Activated T-cell treated with anti-CD3 and anti-CD28 coated beads, Interleukin-2, amount 50 U/mL, for 1 hour (primary cell): Measurements from ENCODE around the gene YDJC.
"Not testable (repeated sequence)": the region's sequence is repeated elsewhere in the genome, so short reads cannot be mapped to it uniquely, and the experiment has no call there.

Experiments used
- DNase-seq: peaks from one replicate; pipeline ENCODE4 v3.0.0-alpha.2; 2020

Gene YDJC

DNA sequence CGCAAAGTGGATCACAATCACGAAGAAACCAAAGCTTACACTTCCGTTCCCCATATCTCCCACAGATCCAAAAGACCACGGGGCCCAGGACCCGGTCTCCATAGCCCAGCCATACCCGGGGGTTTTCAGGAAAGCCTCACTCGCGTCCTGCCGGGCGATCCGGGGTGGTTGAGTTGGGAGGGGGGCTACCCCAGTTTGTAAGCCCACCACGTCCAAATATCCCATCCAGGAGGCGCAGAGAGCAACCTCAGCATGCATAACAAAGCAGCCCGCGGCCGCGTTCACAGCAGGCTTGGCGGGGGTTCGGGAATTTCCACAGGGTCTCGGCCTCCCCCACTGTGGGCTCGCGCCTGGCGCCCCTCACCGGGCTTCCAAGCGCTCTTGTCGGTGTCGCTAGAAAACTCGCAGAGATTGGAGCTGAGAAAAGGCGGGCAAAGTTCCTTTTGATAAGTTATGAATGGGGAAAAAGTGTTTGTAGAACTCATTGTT lies 21.7 kb upstream of the YDJC start:
- no peak for DNase-seq

DNA sequence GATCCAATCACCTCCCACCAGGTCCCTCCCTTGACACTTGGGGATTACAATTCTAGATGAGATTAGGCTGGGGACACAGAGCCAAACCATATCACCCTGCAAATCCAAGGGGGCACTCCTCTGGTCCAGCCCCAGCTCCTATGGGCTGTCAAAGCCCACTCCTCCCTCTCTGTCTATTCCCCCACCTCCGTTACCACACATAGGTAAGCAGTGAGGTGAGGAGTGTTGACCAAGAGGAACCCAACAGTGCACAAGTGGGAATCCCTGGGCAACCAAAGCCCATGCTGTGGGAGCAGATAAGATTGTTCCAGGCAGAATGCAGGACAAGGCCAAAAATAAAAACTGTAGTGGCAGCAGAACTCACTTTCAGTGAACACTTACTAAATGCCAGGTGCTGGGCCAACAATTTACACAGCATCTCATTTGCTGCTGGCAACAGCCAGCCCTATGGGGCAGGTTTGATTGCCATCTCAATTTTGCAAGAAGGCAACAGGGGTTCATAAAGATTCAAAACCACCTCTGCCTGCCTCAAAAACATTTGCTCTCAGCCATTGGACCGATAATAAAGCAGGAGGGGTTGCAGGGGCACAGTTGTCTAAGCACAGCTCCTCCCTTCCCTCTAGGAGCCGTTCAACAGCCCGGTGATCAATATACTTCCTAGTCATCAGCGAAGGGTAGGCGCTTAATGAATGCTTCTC lies 21.1 kb upstream of the YDJC start:
- DNase-seq, result no peak

DNA sequence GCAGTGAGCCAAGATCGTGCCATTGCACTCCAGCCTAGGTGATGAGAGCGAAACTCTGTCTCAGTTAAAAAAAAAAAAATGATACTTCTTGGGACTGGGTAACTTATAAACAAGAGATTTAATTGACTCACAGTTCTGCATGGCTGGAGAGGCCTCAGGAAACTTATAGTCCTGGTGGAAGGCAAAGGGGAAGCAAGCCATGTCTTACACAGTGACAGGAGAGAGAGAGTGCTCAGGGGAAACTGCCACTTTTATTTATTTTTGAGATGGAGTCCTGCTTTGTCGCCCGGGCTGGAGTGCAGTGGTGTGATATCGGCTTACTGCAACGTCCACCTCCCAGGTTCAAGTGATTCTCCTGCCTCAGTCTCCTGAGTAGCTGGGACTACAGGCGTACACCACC lies 20.5 kb upstream of the YDJC start:
- no peak for DNase-seq

DNA sequence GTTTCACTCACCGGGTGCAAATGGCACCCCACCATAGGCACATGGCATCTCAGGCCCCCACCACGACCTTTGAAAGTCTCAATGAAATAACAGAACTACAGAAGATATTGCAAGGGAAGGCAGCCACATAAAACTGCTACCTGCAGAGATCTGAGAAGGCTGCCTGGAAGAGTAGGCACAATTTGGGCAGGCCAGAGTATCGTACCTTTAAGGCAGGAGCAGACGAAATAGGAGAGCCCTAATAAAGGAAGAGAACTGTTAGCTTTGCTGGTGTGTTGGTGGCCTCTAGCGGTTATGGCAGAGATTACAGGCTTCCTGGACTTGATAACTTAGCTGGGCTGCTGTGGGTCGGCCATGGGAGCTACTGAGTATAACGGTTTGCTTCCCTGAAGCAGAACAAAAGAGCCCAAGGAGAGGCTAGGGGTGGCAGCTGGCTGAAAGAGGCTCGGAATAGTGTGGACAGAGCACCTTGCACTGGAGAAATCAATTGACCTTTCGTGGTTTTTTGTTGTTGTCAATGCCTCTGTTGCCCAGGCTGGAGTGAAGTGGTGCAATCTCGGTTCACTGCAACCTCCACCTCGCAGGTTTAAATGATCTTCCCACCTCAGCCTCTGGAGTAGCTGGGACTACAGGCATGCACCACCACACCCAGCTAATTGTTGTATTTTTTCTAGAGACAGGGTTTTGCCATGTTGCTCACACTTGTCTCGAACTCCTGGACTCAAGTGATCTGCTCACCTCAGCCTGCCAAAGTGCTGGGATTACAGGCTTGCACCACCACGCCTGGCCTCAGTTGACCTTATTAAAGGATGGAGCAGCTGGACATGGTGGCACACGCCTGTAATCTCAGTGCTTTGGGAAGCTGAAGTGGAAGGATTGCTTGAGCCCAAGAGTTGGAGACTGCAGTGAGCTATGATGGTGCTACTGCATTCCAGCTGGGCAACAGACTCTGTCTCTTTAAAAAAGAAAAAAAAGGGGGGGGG lies 17.1 kb upstream of the YDJC start:
- peak; percentile 77 for DNase-seq

DNA sequence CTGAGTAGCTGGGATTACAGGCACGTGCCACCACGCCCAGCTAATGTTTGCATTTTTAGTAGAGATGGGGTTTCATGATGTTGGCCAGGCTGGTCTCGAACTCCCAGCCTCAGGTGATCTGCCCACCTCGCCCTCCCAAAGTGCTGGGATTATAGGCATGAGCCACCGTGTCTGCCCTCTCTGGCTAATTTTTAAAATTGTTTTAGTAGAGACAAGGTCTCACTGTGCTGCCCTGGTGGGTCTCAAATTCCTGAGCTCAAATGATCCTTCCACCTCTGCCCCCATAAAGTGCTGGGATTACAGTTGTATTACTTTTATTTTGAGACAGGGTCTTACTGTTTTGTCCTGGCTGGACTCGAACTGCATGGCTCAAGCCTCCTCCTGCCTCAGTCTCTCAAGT lies 15.7 kb upstream of the YDJC start:
- not testable (repeated sequence) for DNase-seq

DNA sequence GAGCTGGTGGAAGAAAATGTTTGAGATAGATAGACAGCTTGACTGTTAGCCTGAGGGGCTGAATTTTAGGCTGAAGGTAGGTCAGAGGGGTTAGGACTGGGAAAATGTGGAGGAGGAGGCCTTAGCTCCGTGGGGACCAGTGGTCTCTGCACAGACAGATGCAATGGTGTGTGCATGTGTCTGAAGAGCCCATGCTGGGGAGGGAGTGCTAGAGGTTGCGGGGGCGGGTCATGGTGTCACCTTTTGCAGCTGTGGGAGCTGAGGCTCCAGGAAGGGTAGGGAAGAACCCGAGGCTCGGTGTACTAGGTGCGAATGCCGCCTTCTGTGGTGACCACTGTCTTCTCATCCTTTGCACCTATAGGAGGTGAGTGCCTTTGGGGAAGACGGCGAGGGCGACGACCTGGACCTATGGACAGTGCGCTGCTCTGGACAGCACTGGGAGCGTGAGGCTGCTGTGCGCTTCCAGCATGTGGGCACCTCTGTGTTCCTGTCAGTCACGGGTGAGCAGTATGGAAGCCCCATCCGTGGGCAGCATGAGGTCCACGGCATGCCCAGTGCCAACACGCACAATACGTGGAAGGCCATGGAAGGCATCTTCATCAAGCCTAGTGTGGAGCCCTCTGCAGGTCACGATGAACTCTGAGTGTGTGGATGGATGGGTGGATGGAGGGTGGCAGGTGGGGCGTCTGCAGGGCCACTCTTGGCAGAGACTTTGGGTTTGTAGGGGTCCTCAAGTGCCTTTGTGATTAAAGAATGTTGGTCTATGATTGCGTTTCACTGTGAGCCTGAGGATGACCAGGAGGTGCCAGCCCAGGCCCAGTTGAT lies 13.9 kb upstream of the YDJC start:
- DNase-seq, result no peak

DNA sequence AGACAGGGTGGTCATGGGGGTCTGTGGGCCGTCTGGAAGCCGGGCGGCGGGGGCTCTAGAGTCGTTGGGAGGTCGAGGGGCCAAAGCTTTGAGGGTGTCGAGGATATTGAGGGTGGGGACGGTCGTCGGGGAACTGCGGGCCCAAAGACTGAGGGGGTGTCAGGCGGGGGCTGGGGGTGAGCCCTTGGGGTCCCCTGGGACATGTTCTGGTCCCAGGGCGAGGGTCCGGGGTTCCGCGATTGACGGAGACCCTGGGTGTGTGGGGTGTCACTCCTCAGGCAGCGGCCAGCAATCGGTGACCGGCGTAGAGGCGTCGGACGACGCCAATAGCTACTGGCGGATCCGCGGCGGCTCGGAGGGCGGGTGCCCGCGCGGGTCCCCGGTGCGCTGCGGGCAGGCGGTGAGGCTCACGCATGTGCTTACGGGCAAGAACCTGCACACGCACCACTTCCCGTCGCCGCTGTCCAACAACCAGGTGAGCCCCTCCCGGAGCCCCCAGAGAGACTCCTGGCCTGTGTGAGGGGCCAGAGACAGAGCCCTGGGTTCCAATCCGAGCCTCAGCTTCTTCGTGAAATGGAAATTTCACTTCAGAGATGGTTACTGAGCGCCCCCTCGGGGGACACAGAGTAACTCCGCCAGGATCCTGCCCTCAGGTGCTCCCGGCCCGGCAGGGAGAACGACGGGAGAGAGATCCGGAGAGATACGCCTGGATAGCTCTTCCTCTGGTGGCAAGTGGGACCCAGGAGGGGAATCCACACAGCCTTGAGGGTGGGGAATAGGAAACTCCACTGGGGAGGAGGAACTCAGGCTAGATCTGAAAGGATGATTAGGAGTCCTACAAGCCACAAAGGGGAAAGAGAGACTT lies 13.0 kb upstream of the YDJC start:
- DNase-seq, result peak; percentile 65

DNA sequence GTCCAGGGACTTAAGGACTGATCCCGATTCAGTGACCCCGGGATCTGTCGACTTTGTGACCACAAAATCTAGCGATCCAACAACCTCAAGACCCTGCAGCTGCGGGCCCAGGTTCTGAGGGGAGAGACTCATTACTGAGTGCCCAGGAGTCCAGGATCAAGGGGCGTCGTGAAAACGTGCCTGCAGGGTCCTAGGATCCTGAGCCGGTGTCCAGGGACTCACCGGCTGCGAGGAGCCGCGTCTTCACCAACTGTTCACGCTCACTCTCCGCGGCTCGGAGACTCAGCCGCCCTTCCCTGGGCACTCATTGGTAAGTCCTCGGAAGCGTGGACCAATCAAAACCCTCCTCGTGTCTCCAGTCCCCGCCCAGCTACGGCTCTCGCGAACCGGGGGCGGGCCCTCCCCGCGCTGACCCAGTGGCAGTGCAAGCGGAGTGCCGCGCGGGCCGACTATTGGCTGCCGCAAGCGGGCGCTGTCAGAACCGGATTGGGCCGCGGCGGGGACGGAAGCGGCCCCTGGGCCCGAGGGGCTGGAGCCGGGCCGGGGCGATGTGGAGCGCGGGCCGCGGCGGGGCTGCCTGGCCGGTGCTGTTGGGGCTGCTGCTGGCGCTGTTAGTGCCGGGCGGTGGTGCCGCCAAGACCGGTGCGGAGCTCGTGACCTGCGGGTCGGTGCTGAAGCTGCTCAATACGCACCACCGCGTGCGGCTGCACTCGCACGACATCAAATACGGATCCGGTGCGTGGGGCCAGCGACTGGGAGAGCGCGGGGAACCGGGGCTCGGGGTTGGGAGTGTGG lies 12.2 kb upstream of the YDJC start, which contains the start of gene SDF2L1:
Gene SDF2L1, plus strand, starts transcription at position 514 of the 795 bp plus-strand sequence. Its CDS starts 35 bp downstream, at position 549.
- DNase-seq, result peak; percentile 97

DNA sequence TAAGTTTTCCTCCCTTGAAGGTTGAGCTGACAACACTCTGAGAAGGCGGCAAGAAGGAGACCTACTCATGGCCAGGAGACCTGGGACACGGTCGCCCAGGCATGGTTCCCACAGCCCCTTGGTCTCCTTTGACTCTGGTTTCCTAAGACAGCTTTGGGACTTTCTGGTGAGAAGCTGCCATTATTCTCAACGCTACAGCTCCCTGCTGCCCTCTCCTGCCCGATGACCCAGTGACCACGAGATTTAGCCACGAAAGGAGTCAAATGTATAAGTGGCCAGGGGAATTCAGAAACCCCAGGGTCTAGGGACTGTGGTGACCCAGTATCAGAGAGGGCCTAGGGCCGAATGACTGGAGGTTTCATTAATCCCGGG lies 11.6 kb upstream of the YDJC start:
- DNase-seq, result no peak

DNA sequence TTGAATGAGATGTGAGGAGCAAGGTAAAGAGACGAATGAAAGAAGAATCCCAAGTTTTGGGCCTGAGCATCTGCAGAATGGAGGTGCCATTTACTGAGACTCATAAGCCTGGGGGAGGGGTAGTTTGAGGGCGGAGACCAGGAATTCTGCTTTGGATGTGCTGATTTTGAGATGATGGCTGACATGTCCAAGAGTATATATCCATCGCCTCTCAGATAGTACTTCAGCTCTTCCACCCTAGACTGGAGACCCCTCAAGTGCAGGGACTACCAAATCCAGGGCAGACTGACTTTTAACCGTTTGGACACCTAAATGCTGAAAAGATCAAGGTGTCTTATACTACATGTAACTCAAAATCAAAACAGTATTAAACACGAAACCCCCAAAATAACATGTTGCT lies 11.0 kb upstream of the YDJC start:
- no peak for DNase-seq

DNA sequence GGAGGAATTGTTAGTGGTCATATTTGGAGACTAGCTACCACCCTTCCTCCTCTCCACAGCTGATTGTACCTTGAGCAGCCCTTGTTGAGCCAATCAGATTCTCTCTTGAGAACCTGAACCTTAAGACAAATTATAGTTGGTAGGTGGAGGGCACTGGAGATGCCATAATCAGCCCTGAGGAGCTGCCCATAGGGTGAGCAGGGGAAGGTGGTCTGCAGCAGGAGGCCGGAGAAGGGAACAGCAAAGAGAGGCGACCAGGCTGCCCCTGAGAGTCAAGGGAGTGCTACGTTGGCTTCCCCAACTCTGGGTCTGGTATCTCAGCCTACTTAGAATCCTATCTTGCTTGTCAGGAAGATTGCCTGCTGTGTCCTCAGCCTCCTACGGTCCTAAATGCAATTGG lies 9.5 kb upstream of the YDJC start:
- DNase-seq, result no peak

DNA sequence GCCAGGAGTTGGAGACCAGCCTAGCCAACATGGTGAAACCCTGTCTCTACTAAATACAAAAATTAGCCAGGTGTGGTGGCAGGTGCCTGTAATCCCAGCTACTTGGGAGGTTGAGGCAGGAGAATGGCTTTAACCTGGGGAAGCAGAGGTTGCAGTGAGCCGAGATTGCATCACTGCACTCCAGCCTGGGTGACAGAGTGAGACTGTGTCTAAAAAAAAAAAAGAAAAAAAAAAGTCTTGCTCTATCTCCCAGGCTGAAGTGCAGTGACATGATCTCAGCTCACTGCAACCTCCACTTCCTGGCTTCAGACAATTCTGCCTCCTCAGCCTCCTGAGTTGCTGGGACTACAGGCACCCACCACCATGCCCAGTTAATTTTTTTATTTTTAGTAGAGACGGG lies 7.6 kb upstream of the YDJC start:
- DNase-seq, result not testable (repeated sequence)

DNA sequence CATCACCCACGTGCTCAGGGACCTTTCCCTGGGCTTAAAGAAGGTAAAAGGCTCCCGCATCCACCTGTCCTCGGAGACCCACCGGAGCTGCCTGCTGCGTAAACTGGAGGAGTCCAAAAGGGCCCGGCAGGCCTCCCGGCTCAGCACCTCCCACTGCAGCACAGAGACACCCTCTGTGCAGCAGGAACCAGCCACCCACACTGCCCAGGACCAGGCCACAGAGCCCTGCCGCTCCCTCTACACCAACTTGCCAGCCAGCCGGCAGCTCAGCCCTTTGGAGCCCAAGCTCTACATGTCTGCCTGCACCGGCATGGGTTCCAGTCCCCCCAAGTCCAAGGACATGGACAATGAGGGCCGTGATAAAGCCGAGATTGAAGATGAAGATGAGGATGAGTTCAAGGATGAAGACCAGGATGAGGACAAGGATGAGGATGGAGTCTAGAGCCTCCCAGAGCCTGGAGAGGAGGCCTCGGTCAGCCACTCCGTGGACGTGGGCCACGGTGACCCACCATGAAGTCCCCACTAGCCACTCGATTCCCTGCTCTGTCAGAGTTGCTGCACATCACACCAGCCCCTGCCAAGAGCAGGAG lies 6.9 kb upstream of the YDJC start:
- DNase-seq, result no peak

DNA sequence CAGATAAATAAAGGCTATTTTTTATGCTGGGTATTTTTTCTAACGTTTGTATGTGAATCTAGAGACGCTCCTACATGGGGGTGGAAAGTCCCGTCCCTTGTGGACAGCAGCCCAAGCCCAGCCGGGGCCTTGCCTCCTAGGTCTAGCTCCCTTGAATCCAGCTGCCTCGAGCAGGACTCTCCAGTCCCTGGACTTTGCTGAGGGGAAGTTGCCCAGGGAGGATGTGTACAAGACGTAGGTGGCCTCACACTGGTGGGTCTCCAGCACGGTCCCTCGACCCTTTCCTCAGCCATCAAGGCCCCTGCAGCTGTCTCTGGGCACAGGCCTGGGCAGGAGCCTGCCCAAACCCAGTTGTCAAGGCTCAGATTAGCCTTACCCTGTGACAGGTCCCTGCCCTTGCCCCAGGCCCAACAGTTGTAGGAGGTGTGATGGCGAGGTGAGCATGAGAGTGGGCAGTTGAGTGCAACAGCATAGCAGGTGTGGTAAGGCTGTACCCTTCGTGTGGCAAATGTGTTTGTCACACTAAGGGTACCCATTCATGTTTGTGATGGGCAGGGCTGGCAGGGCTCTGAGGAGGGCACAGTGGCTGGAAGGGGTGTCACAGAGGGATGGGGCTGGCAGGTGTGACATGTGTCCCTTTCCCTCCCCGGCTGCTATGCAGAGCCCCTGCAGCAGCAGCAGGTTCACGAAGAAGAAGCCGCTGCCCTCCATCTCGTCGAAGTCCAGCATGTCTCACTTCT lies 6.1 kb upstream of the YDJC start:
- no peak for DNase-seq

DNA sequence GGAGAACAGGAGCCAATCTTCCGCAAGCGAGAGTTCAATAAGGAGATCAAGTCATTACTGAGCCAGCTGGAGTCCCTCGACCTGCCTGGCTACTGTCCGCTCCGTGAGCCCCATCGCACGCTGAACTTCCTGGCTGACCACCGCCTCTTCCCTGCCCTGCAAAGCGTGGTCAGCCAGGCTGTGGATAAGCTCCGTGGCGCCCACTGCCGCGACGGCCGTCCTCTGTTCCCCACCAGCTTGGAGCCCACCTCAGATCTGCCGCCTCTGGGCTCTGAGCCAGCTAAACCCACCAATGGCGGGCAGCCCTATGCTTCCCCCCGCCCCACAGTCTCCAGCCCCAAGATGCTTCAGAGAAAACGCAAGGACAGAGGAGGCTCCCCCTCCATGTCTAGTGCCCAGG lies 5.0 kb upstream of the YDJC start:
- no peak for DNase-seq

DNA sequence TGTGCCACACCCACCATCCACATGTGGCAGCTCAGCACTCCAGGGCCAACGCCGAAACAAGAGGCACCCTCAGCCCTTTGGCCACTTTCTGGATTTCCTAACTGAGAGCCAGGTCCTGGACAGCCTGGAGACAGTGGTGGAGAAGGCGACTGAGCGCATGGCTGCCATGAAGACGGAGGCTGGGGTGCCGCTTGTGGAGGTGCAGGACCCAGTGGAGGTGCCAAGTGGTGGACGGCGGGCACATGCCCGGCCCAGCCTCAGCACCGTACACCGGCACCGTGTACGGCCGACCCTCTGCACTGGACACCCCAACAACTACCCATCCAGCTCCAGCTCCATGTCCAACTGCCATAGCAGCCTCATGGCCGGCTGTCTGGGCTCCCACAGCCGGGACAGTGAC lies 4.3 kb upstream of the YDJC start:
- DNase-seq, result no peak

DNA sequence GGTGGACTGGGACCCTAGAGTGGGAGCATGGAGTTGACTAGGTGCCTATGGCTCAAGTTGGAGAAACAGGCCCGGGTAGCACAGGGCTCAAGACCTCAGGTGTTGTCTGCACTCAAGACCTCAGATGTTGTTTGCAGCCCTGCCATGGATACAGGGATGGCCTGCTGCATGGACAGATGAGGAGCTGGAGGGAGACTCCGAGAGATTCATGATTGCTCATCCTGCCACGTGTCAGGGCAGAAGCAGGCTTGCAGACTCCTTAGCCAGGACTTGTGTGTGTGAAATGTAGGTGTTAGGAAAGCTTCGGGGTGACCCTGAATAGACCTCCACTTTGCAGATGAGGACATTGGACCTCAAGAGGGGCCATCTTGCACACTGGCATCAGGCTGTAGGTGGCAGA lies 3.7 kb upstream of the YDJC start:
- no peak for DNase-seq

DNA sequence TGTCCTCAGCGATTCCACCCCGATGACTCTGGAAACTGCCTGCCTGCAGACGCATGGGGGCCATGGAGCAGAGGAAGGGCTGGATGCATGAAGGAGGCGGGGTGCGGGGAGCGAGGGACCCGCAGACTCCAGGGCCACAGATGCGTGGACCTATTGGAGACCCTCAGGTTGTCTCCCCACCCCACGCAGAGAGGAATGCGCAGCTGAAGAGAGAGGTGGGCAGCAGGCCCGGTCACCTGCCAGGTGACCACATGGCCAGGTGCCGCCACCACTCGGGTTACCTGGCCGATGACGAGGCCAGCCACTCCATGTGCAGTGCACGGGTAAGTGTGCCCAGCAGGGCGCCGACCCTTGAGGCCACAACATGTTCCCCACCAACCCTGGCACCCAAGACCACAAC lies 3.1 kb upstream of the YDJC start:
- no peak for DNase-seq

DNA sequence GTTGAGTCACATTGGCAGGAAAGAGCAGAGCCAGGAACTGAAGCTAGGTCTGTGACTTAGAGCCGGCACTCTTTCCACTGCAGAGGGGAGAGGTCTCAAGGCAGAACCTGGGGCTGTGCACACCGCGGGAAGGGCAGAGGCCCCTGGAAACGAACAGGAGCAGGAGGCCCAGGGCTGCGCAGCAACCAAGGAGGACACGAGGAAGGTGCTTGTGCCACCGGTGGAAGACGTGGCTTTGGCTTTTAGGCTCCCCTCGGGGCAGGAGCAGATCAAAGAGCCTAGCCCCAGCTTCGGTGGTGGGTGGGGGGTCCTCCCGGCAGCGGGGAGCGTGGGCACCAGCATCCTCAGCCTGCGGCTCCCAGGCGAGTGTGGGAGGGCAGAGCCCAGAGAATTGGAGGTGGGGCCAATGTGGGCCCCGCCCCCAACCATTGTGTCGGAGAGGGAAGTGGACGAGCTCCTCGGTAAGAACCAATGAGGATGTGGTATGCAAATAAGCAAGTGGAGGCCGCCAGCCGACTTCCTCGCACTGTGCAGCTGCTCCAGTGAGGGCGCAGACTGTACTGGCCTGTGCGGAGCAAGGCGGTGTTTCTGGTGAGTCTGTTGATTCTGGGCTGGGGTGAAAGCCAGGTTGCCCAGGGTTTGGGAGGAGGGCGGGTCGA lies 2.5 kb upstream of the YDJC start, which contains the start of gene CCDC116:
Gene CCDC116, plus strand, starts transcription at position 524 of the 659 bp plus-strand sequence. CDS start 422 bp downstream, outside the sequence.
- DNase-seq, result peak; percentile 73
